GM12878 (cell line): ENCODE data around the gene PLAC8L1. TPM values are rescaled to one million over a fixed set of nuclear protein-coding genes. Genes with fewer than 3 reads are reported as not detected.

ENCODE experiments used
- ATAC-seq: fragments of 200-7000 bp; cut with Tn5 transposase; 3 replicates; pipeline ENCODE4 v1.9.1; 2020; ENCODE audit warnings: mild to moderate bottlenecking, moderate library complexity
- BruUV-seq: library from RNA; stranded (reverse); fragments of 400-500 nt; replicated peaks from 2 replicates; lab custom pipeline; 2021; lab: Mats Ljungman, UMichigan
- CTCF ChIA-PET: fragments of 300-600 bp; sonication (Branson Sonifier 250); formaldehyde crosslinking; extraction: SDS; loops from one replicate; lab custom pipeline; 2021; ENCODE audit warnings: inconsistent platforms; lab: Yijun Ruan, JAX
- POLR2A ChIA-PET: fragments of 350-600 bp; formaldehyde crosslinking; extraction: SDS; loops from one replicate; lab custom pipeline; 2021; ENCODE audit warnings: inconsistent platforms; lab: Charles Lee
- RAD21 ChIA-PET: fragments of 300-600 bp; sonication (Branson Sonifier 250); formaldehyde crosslinking; loops from one replicate; lab custom pipeline; 2023; ENCODE audit warnings: antibody characterized with exemption; ENCODE audit not compliant: unreplicated experiment; lab: Charles Lee
- SMC1A ChIA-PET: fragments of 300-600 bp; sonication (Branson Sonifier 250); formaldehyde crosslinking; loops from one replicate; lab custom pipeline; 2023; ENCODE audit not compliant: unreplicated experiment, uncharacterized antibody; lab: Charles Lee
- DNase-seq: peaks from one replicate; pipeline ENCODE4 v3.0.0-alpha.2; 2011; ENCODE audit warnings: low read depth, low spot score
- FAIRE-seq: peaks from 3 replicates; lab custom pipeline; 2011; peaks lifted over from hg19 to GRCh38; lab: Jason Lieb, UNC
- H2AFZ ChIP-seq: 2 replicates; pipeline ENCODE4 v1.6.0; 2011; ENCODE audit warnings: low read depth, low read length, control low read depth; ENCODE audit not compliant: control insufficient read depth
- H3K27ac ChIP-seq: 2 replicates; pipeline ENCODE4 v1.5.1; 2011; ENCODE audit warnings: control low read depth; ENCODE audit not compliant: control insufficient read depth, insufficient read depth
- H3K27me3 ChIP-seq, 2 experiments: replicated peaks in 1 of 2; 2 replicates each; pipeline versions ENCODE4 v1.6.0 to v1.6.1; 2011; ENCODE audit warnings: low read length in 1 of 2; ENCODE audit not compliant: control insufficient read depth in 2 of 2, insufficient read depth in 2 of 2
- H3K36me3 ChIP-seq, 2 experiments: 2 replicates each; pipeline ENCODE4 v1.5.1; 2011; ENCODE audit warnings: low read length in 1 of 2; ENCODE audit not compliant: control insufficient read depth in 2 of 2, insufficient read depth in 2 of 2
- H3K4me1 ChIP-seq: 2 replicates; pipeline ENCODE4 v1.6.1; 2011; ENCODE audit warnings: mild to moderate bottlenecking, low read length, moderate library complexity, mixed read lengths; ENCODE audit not compliant: control insufficient read depth, insufficient read depth
- H3K4me2 ChIP-seq: 2 replicates; pipeline ENCODE4 v1.6.0; 2011; ENCODE audit warnings: control low read depth; ENCODE audit not compliant: control insufficient read depth, insufficient read depth
- H3K4me3 ChIP-seq: fragments of 200-600 bp; sonication (generic); 2 replicates; pipeline ENCODE4 v1.5.1; 2016
- H3K79me2 ChIP-seq: 2 replicates; pipeline ENCODE4 v1.6.0; 2011; ENCODE audit warnings: low read length; ENCODE audit not compliant: control insufficient read depth, insufficient read depth
- H3K9ac ChIP-seq: 2 replicates; pipeline ENCODE4 v1.8.0; 2011; ENCODE audit warnings: low read length, control low read depth, mixed read lengths; ENCODE audit not compliant: control insufficient read depth, insufficient read depth
- H3K9me3 ChIP-seq: replicated peaks from 3 replicates; pipeline ENCODE4 v1.5.1; 2011; ENCODE audit warnings: mild to moderate bottlenecking, low read length; ENCODE audit not compliant: control insufficient read depth, insufficient read depth
- H4K20me1 ChIP-seq: 2 replicates; pipeline ENCODE4 v1.6.0; 2011; ENCODE audit not compliant: control insufficient read depth, insufficient read depth
- ATF7 ChIP-seq: fragments of 450-650 bp; IDR thresholded peaks from 2 replicates; pipeline ENCODE4 v1.6.1; 2016; ENCODE audit warnings: low read depth, mild to moderate bottlenecking
- EGR1 ChIP-seq, 2 experiments: IDR thresholded peaks; 1 replicate in 1 of 2; 2 replicates in 1 of 2; pipeline ENCODE4 v1.6.1; 2011 to 2012; ENCODE audit warnings: low read depth in 2 of 2, low read length in 2 of 2, borderline replicate concordance in 1 of 2, mild to moderate bottlenecking in 1 of 2, moderate library complexity in 1 of 2
- HCFC1 ChIP-seq: fragments of 150-350 bp; IDR thresholded peaks from 2 replicates; pipeline ENCODE4 v1.6.1; 2014; ENCODE audit warnings: low read length
- IKZF1 ChIP-seq: fragments of 450-650 bp; conservative IDR thresholded peaks from 2 replicates; pipeline ENCODE4 v1.6.1; 2017; ENCODE audit warnings: antibody characterized with exemption, mild to moderate bottlenecking
- IRF5 ChIP-seq: fragments of 450-650 bp; IDR thresholded peaks from 2 replicates; pipeline ENCODE4 v1.6.1; 2017; ENCODE audit warnings: borderline replicate concordance
- NFIC ChIP-seq: IDR thresholded peaks from 2 replicates; pipeline ENCODE4 v1.6.1; 2012; ENCODE audit warnings: low read depth, mild to moderate bottlenecking, inconsistent platforms, low read length, moderate library complexity
- RFX5 ChIP-seq: IDR thresholded peaks from 2 replicates; pipeline ENCODE4 v1.6.1; 2011; ENCODE audit warnings: low read depth, low read length, improper control_type of control experiment
- SMC3 ChIP-seq: IDR thresholded peaks from 2 replicates; pipeline ENCODE4 v1.6.1; 2011; ENCODE audit warnings: low read length, improper control_type of control experiment, borderline replicate concordance
- STAT1 ChIP-seq: fragments of 450-650 bp; conservative IDR thresholded peaks from 2 replicates; pipeline ENCODE4 v1.6.1; 2014; ENCODE audit warnings: antibody characterized with exemption, mild to moderate bottlenecking
- TAF1 ChIP-seq: IDR thresholded peaks from 2 replicates; pipeline ENCODE4 v1.6.1; 2011; ENCODE audit warnings: mild to moderate bottlenecking, low read depth, low read length, borderline replicate concordance
- ZNF24 ChIP-seq: fragments of 450-650 bp; IDR thresholded peaks from 2 replicates; pipeline ENCODE4 v1.6.1; 2017; ENCODE audit warnings: antibody characterized with exemption, mild to moderate bottlenecking
- in situ Hi-C: fragments of 300-500 bp; cut with MboI; formaldehyde crosslinking; loops from 9 replicates; pipeline ENCODE4 v1.14.3; 2018; ENCODE audit warnings: mixed read lengths
- intact Hi-C: fragments of 100-400 bp; cut with micrococcal nuclease; formaldehyde crosslinking; loops from one replicate; pipeline ENCODE4 v1.14.2; 2022; ENCODE audit not compliant: unreplicated experiment
- polyA plus RNA-seq, 11 experiments: library from polyadenylated mRNA; depleted of rRNA in 4 of 11; unstranded in 6 of 11; stranded (reverse) in 5 of 11; fragments of >200 nt; fragmentation: Nextera tagmentation in 4 of 11; fragmentation: Illumina TruSeq in 1 of 11; extraction: Ambion mirVana in 4 of 11; extraction: Trizol in 1 of 11; gene quantifications; 1 replicate in 1 of 11; 2 replicates in 10 of 11; pipeline versions ENCODE4 v1.2.1 to v1.2.3, GENCODE V29; 2011 to 2016; ENCODE audit warnings: inconsistent platforms in 2 of 11, missing spikeins in 2 of 11, low read depth in 1 of 11
- total RNA-seq, 4 experiments: library from RNA; depleted of rRNA in 3 of 4; stranded (reverse); fragments of >200 nt in 3 of 4; fragmentation: Illumina TruSeq in 1 of 4; extraction: Trizol in 1 of 4; gene quantifications; 2 replicates each; pipeline versions ENCODE4 v1.2.1 to v1.2.3, GENCODE V29; 2013 to 2021

The PLAC8L1 gene
- total and polyA plus RNA-seq, 10 of the 15 experiments (the other 5 are each of a cell fraction or from before 2014, with no cell fraction given): 0.17 to 0.39 (median 0.24) TPM; not detected in 4

DNA sequence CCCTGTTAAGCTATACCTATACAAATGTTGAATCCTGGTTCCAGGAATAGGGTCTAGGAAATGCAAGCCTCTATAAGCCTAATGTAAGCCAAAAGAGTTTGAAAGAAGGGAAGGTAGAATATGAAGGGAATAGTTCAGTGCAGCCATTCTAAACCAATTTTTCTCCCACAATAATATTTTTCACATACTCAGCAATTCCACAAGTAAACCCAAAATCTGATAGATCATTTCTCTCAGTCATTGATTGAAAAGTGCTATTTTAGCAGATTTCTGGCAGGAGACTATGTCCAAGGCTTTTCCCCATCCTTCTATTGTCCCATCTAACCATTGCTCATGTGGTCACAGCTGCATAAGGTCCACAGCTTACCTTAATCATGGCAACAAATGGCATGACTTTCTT, 20.7 kb upstream of the PLAC8L1 start:
- ATAC-seq: no peak
- POLR2A ChIA-PET: no interaction called here
- intact Hi-C loops: no loop called here

More for the DNA sequence above, 20.7 kb upstream of the PLAC8L1 start:
- in situ Hi-C loops: loop anchor here (10.0 kb wide), 1 partner anchor 441 kb away; no protein-coding TSS in a partner anchor
- Histone ChIP-seq H3K9ac (no peak overlapping the region), H3K4me1 (no peaks in the 10 kb centered on the region), H3K4me2 (no peak overlapping the region), H4K20me1 (no peaks in the 10 kb centered on the region), H3K27ac (no peak overlapping the region), H2AFZ (no peak overlapping the region), H3K79me2 (no peaks in the 10 kb centered on the region), H3K27me3 (no peaks in the 10 kb centered on the region), H3K9me3 (no peaks in the 10 kb centered on the region; the same call in 2 of the 3 replicates), H3K4me3 (no peak overlapping the region), H3K36me3 (peaks cover 8 to 10% of the 10 kb centered on the region in 2 experiments)
- DNase-seq: no peak
- BruUV-seq: no TSS peak
- RAD21 ChIA-PET: no interaction called here
- SMC1A ChIA-PET: interaction anchor here (0.9 kb wide), 1 partner anchor 10 kb away, joined by 6 read pairs; no protein-coding TSS in a partner anchor
- CTCF ChIA-PET: no interaction called here
- no peak for FAIRE-seq
- TF ChIP-seq ZNF24 (no peak), EGR1 (IDR thresholded peaks at IDR 0.05; ENCODE audit: borderline replicate concordance in 1 of 2, low read depth in 2 of 2, low read length in 2 of 2) (no peak), SMC3 (no peak), STAT1 (no peak), IRF5 (no peak), ATF7 (no peak), RFX5 (no peak), HCFC1 (no peak), NFIC (no peak), TAF1 (no peak), IKZF1 (no peak)
